ENCODE measurements around the gene CHEK2.
"Not testable (repeated sequence)": the region's sequence is repeated elsewhere in the genome, so short reads cannot be mapped to it uniquely, and the experiment has no call there.

The CHEK2 gene

DNA sequence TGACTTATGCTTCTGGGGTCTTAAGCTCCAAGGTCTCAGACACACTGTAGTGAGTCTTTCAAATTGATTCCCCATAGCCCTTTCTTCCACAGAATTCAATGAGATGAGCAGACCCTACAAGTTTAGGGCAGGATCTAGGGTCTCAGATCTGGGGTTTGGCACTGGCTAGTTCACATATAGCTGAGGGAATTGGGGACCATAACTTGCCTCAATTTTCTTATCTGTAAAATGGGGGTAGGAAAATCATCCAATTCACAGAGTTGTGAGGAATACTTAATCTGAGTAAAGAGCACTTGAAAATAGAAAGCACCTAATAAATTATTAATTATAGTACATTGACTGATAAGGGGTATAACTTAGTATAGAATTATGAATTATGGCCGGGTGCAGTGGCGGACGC is 25.0 kb upstream of the CHEK2 start:
- no peak overlapping the region for H3K4me3 ChIP-seq (ENCODE audit: low read depth, low read length)
- no peak for TF ChIP-seq CTCF (IDR thresholded peaks at IDR 0.05; ENCODE audit: borderline replicate concordance, insufficient read depth, low read depth, low read length)

DNA sequence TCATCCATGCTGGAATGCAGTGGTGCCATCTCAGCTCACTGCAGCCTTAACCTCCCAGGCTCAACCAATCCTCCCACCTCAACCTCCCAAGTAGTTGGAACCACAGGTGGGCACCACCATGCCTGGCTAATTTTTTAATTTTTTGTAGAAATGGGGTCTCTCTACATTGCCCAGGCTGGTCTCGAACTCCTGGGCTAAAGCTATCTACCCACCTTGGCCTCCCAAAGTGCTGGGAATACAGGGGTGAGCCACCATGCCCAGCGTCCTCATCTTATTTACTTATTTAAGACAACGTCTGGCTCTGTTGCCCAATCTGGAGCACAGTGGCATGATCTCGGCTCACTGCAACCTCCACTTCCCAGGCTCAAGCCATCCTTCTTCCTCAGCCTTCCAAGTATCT is 20.4 kb upstream of the CHEK2 start:
- H3K4me3 ChIP-seq (ENCODE audit: low read depth, low read length): not testable (repeated sequence)

DNA sequence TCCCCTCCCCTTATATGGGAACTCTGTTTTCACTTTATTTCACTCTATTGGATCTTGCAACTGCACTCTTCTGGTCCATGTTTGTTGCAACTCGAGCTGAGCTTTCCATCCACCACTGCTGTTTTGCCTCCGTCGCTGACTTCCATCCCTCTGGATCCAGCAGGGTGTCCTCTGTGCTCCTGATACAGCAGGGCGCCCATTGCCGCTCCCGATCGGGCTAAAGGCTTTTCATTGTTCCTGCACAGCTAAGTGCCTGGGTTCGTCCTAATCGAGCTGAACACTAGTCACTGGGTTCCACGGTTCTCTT is 19.8 kb upstream of the CHEK2 start:
- no peak overlapping the region for H3K4me3 ChIP-seq (ENCODE audit: low read depth, low read length)
- no peak for TF ChIP-seq CTCF (IDR thresholded peaks at IDR 0.05; ENCODE audit: borderline replicate concordance, insufficient read depth, low read depth, low read length)

GRCh38 chr22:28759861-28760560 is 18.4 kb upstream of the CHEK2 start:
- TF ChIP-seq CTCF (IDR thresholded peaks at IDR 0.05; ENCODE audit: borderline replicate concordance, insufficient read depth, low read depth, low read length): no peak
- H3K4me3 ChIP-seq (ENCODE audit: low read depth, low read length): no peak overlapping the region

DNA sequence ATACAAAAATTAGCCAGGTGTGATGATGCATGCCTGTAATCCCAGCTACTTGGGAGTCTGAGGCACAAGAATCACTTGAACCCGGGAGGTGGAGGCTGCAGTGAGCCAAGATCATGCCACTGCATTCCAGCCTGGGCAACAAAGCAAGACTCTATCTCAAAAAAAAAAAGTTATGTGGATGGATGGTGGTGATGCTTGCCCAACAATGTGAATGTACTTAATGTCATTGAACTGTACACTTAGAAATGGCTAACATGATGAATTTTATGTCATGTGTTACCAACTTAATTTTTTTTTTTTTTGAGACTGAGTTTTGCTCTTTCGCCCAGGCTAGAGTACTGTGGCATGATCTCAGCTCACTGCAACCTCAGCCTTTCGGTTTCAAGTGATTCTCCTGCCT is 12.9 kb upstream of the CHEK2 start:
- not testable (repeated sequence) for H3K4me3 ChIP-seq (ENCODE audit: low read depth, low read length)

- H3K4me3 ChIP-seq (ENCODE audit: low read depth, low read length): no peak overlapping the region
- no peak for TF ChIP-seq CTCF (IDR thresholded peaks at IDR 0.05; ENCODE audit: borderline replicate concordance, insufficient read depth, low read depth, low read length)
Observed at GRCh38 chr22:28750471-28750881, 8.9 kb upstream of the CHEK2 start.

- no peak for TF ChIP-seq CTCF (IDR thresholded peaks at IDR 0.05; ENCODE audit: borderline replicate concordance, insufficient read depth, low read depth, low read length)
- H3K4me3 ChIP-seq (ENCODE audit: low read depth, low read length): no peak overlapping the region
Observed at GRCh38 chr22:28743852-28744251, 2.2 kb upstream of the CHEK2 start.

DNA sequence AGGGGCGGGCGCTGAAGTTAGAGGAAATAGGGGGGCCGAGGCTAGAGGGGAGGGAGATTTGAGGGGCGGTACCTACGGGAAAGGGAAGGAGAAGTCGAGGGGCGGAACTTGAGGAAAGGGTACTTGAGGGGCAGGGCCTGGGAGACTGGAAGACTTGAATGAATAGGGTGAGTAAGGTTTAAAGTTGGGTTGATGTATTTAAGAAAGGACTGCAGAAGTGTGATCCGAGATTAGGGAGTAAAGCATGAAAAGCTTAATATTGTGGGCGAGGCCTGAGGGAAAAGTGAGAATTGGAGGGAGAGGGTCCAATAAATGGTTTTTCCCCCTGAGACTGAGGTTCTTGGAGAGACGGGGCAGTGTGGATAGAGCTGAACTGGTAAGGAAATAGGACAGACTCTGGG is 942 bp upstream of the CHEK2 start:
- TF ChIP-seq CTCF (IDR thresholded peaks at IDR 0.05; ENCODE audit: borderline replicate concordance, insufficient read depth, low read depth, low read length): no peak
- H3K4me3 ChIP-seq (ENCODE audit: low read depth, low read length): peak overlapping the region; percentile 100
